Sigmoid colon (tissue), 7 donors: ENCODE data around the gene VANGL2. TPM values are rescaled to one million over a fixed set of nuclear protein-coding genes. Genes with fewer than 3 reads are reported as not detected.

ENCODE experiments used
- DNase-seq: peaks from one replicate; pipeline ENCODE4 v3.0.0-alpha.2; 2019
- H3K27ac ChIP-seq, 4 donors: fragments of 200-600 bp; sonication (generic); one replicate each; pipeline ENCODE4 v1.5.1; 2016 to 2019; ENCODE audit warnings: mild to moderate bottlenecking in 1 of 4
- H3K27me3 ChIP-seq, 3 donors: fragments of 200-600 bp; sonication (generic); one replicate each; pipeline ENCODE4 v1.5.1; 2019; ENCODE audit warnings: mild to moderate bottlenecking in 1 of 3
- H3K36me3 ChIP-seq, 4 donors: fragments of 200-600 bp; sonication (generic); one replicate each; pipeline ENCODE4 v1.5.1; 2016 to 2019
- H3K4me1 ChIP-seq, 4 donors: fragments of 200-600 bp; sonication (generic); one replicate each; pipeline ENCODE4 v1.5.1; 2017 to 2019
- H3K4me3 ChIP-seq, 4 donors: fragments of 200-600 bp; sonication (generic); one replicate each; pipeline ENCODE4 v1.5.1; 2017 to 2019; ENCODE audit warnings: mild to moderate bottlenecking in 2 of 4, moderate library complexity in 1 of 4
- H3K9me3 ChIP-seq, 4 donors: fragments of 200-600 bp in 3 of 4; sonication (generic) in 3 of 4; one replicate each; pipeline versions ENCODE4 v1.5.1 to v1.6.1; 2013 to 2019
- EP300 ChIP-seq, 4 donors: sonication (generic); formaldehyde crosslinking; IDR thresholded peaks; one replicate each; pipeline ENCODE4 v1.6.1; 2017; ENCODE audit warnings: antibody characterized with exemption in 4 of 4
- POLR2A ChIP-seq, 2 donors: fragments of 450-650 bp; IDR thresholded peaks; one replicate each; pipeline ENCODE4 v1.6.1; 2016; ENCODE audit warnings: antibody characterized with exemption in 2 of 2, mild to moderate bottlenecking in 2 of 2, moderate library complexity in 2 of 2
- POLR2AphosphoS5 ChIP-seq, 4 donors: sonication (generic); formaldehyde crosslinking; IDR thresholded peaks; one replicate each; pipeline ENCODE4 v1.6.1; 2017; ENCODE audit warnings: antibody characterized with exemption in 4 of 4
- WGBS, 2 donors: extraction: QIAGEN DNeasy Blood & Tissue Kit; methylation state at CpG; one replicate each; pipeline ENCODE4 v1.1.7; 2013; 5-methylcytosine and 5-hydroxymethylcytosine counted together
- intact Hi-C: fragments of 100-400 bp; cut with DNase I; formaldehyde crosslinking; loops from one replicate; pipeline ENCODE4 v1.15.1; 2023
- polyA plus RNA-seq, 3 donors: library from polyadenylated mRNA; stranded (reverse); fragments of 200-250 nt; gene quantifications; one replicate each; pipeline ENCODE4 v1.2.3, GENCODE V29; 2013
- total RNA-seq, 4 donors: library from RNA; depleted of rRNA; stranded (reverse); fragments of >200 nt; gene quantifications; one replicate each; pipeline ENCODE4 v1.1.0, GENCODE V29; 2016
- TF ChIP-seq, protein P1 (sequence below), 4 experiments: fragments of 450-650 bp in 3 of 4; fragments of 200-600 bp in 1 of 4; IDR thresholded peaks; one replicate each; pipeline ENCODE4 v1.5.1; 2016 to 2019; ENCODE audit warnings: antibody characterized with exemption in 4 of 4, mild to moderate bottlenecking in 3 of 4, moderate library complexity in 2 of 4
- donor health status: healthy with polysubstance abuse.
- donor health status: Bipolar disorder and iron deficiency.
- donor health status: healthy.

Gene VANGL2
- total and polyA plus RNA-seq, 7 donors: 1.8 to 6.6 (median 3.4) TPM

DNA sequence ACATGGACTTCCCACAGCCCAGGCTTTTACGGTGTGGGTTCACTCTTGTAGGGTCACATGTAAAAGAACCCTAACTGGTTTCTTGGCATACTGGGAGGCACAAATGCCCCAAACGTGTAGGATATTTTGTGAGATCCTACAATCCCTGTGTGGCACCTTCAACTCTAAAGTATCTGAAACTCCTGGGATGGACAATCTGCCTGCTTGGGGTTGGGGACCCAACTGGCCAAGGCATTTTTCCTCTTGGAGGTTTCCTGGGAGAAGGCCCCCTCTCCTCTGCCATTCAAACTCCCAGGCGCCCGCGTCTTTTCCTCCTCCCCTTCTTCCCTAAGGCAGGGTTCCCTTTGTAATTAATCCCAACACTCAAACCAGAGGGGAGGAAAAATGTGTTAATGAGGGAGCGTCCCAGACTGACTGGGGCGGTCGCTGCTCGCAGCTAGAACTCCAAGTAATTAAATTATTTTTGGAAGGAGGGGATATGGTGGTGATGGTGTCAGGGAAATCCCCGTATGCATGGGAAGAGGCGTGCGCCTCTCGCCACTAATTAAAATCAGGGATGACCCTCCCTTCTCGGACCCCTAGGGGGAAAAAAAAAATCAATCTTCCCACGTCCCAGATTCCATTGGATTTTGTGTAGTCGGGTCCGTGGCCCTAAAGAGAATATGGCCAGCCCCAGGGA lies 681 bp upstream of the VANGL2 start:
- no peaks in the 10 kb centered on the region for H3K36me3 ChIP-seq
- peaks cover 0 to 22% (median 13%) of the 10 kb centered on the region in 4 donors for H3K4me1 ChIP-seq
- intact Hi-C loops: loop anchor here (5.0 kb wide), 2 partner anchors 57 to 297 kb away; partner anchors contain the start of genes COPA and NCSTN
- H3K27me3 ChIP-seq: no peaks in the 10 kb centered on the region
- TF ChIP-seq, protein P1, sequence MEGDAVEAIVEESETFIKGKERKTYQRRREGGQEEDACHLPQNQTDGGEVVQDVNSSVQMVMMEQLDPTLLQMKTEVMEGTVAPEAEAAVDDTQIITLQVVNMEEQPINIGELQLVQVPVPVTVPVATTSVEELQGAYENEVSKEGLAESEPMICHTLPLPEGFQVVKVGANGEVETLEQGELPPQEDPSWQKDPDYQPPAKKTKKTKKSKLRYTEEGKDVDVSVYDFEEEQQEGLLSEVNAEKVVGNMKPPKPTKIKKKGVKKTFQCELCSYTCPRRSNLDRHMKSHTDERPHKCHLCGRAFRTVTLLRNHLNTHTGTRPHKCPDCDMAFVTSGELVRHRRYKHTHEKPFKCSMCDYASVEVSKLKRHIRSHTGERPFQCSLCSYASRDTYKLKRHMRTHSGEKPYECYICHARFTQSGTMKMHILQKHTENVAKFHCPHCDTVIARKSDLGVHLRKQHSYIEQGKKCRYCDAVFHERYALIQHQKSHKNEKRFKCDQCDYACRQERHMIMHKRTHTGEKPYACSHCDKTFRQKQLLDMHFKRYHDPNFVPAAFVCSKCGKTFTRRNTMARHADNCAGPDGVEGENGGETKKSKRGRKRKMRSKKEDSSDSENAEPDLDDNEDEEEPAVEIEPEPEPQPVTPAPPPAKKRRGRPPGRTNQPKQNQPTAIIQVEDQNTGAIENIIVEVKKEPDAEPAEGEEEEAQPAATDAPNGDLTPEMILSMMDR (IDR thresholded peaks at IDR 0.05): no peak
- no peak for TF ChIP-seq POLR2AphosphoS5 (IDR thresholded peaks at IDR 0.05)
- TF ChIP-seq POLR2A (IDR thresholded peaks at IDR 0.05): no peak
- no peak for TF ChIP-seq EP300 (IDR thresholded peaks at IDR 0.05)
- peak overlapping the region; percentile 65 to 83 (median 72) for H3K27ac ChIP-seq
- DNase-seq: no peak
- H3K4me3 ChIP-seq: peak overlapping the region; percentile 59 to 82 (median 77)
- 58 to 60% methylated on average over 17 of the region's 17 CpGs for WGBS, 2 donors
- no peaks in the 10 kb centered on the region for H3K9me3 ChIP-seq

DNA sequence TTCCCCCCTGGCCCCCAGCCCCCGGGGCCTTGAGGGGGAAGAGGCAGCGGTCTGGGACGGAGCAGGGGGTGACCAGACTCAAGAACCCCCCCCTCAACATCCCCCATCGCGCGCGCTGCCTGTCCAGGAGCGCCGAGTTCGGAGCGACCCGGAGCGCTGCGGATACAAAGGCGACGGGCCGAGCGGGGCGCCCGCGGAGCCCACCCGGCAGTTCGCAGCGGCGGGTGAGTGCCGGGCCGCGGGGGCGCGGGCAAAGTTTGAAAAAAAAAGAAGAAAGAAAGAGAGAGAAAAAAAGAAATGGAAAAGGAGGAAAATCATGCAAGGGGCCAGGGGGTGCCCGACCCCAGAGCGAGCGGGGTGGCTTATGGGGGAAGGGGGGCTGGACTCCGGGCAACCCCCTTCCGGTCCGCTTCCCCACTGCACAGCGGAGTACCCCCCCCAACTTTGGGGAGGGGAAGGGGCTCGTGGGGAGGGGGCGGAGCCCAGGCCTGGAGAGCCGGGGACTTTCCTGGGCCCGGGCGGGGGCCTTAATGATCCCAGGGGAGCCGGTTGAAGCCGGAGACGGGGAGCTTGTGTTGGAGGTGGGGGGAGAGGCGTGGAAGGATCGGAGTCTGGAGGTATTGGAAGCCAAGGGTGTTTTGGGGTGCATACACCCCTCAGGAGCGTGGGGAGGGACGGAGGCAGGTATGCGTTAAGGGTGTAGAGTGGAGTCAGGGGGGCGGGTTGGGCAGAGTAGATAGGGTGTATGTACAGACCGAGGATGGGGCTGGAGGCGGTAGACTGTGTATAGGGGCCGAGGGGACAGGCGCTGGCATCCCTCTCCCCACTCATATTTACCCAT lies 502 bp downstream of the VANGL2 start:
- intact Hi-C loops: loop anchor here (5.0 kb wide), 1 partner anchor 59 kb away; the partner anchor contains the start of genes COPA and NCSTN
- H3K4me3 ChIP-seq: peak overlapping the region; percentile 59 to 82 (median 77)
- 3 to 5% methylated on average over 55 of the region's 55 CpGs for WGBS, 2 donors

DNA sequence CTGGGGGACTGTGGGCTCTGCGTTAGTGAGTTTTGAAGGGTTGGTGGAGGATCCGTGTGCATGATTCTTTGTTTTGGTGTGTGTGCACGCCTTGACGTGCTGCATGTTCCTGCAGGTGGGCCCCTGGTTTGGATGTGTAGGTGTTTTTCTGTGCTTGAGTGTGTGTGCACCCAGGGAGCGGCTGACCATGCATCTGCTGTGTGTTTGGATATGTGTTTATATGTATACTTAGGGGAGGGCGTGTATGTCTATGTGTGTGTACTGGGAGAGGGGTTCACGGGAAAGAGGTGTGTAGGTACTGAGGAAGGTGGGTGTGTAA lies 1.1 kb downstream of the VANGL2 start:
- 16 to 47% methylated on average over 7 of the region's 7 CpGs for WGBS, 2 donors
- intact Hi-C loops: loop anchor here (5.0 kb wide), 1 partner anchor 59 kb away; the partner anchor contains the start of genes COPA and NCSTN

More for the DNA sequence above, 502 bp downstream of the VANGL2 start:
- Histone ChIP-seq H3K36me3 (no peaks in the 10 kb centered on the region), H3K9me3 (no peaks in the 10 kb centered on the region), H3K27ac (peak overlapping the region; percentile 65 to 83 (median 72)), H3K27me3 (no peaks in the 10 kb centered on the region), H3K4me1 (peaks cover 0 to 22% (median 13%) of the 10 kb centered on the region in 4 donors)
- no peak for DNase-seq
- TF ChIP-seq EP300 (IDR thresholded peaks at IDR 0.05) (no peak), POLR2AphosphoS5 (IDR thresholded peaks at IDR 0.05) (no peak), POLR2A (IDR thresholded peaks at IDR 0.05) (no peak)
- TF ChIP-seq, protein P1 (IDR thresholded peaks at IDR 0.05): no peak

DNA sequence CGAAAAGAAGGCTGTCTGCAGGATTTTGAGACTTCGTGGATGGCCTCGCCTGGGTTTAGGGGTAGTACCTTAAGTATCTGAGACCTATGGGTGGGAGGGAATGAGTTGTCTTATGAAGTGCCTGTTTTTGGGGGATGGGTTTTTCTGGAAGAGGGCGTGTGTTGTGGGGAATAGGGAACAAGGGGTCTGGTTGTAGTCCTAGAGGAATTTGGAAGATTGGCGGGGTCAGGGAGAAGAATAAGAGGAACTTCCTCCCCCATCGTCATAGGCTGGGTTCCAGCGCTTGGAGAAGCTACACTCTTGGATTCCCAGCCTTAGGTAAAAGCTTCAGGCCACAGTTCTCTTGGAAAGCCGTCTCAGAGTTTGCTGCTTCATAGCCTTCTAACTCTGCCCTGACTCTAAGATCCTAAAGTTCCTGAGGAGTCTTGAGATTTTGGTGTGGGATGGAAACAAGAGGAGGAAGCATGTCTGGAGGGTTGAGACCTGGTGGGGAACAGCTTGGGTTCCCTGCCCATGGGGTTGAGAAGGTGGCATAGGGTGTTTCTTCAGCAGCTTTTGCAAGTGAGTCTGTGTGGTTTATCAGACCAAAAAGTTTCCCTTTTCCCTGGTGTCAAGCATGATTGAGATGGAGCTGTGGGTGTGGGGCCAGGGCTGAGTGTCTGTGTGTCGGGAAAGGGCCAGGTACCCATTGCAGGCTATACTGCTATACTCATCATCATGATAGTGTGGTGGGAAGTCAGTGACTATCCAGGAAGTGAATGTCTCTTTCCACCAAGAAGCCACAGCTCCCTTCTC lies 1.8 kb downstream of the VANGL2 start:
- Histone ChIP-seq H3K27ac (peak overlapping the region in 2 of 4 donors; percentile 5 to 75), H3K36me3 (no peaks in the 10 kb centered on the region), H3K4me3 (peak overlapping the region in 2 of 4 donors; percentile 59 to 82), H3K4me1 (peaks cover 0 to 22% (median 13%) of the 10 kb centered on the region in 4 donors), H3K27me3 (no peaks in the 10 kb centered on the region), H3K9me3 (no peaks in the 10 kb centered on the region)
- DNase-seq: no peak
- intact Hi-C loops: loop anchor here (5.0 kb wide), 1 partner anchor 60 kb away; the partner anchor contains the start of genes COPA and NCSTN
- TF ChIP-seq POLR2AphosphoS5 (IDR thresholded peaks at IDR 0.05) (no peak), EP300 (IDR thresholded peaks at IDR 0.05) (no peak), POLR2A (IDR thresholded peaks at IDR 0.05) (no peak)
- TF ChIP-seq, protein P1 (IDR thresholded peaks at IDR 0.05): no peak
- WGBS, 2 donors: 74 to 84% methylated on average over 9 of the region's 9 CpGs

More for the DNA sequence above, 1.1 kb downstream of the VANGL2 start:
- no peaks in the 10 kb centered on the region for H3K36me3 ChIP-seq
- no peaks in the 10 kb centered on the region for H3K27me3 ChIP-seq
- H3K4me1 ChIP-seq: peaks cover 0 to 22% (median 13%) of the 10 kb centered on the region in 4 donors
- peak overlapping the region; percentile 59 to 82 (median 77) for H3K4me3 ChIP-seq
- peak overlapping the region; percentile 65 to 83 (median 72) for H3K27ac ChIP-seq
- no peak for DNase-seq
- no peaks in the 10 kb centered on the region for H3K9me3 ChIP-seq
- TF ChIP-seq, protein P1 (IDR thresholded peaks at IDR 0.05): no peak
- no peak for TF ChIP-seq EP300 (IDR thresholded peaks at IDR 0.05)
- TF ChIP-seq POLR2A (IDR thresholded peaks at IDR 0.05): no peak
- no peak for TF ChIP-seq POLR2AphosphoS5 (IDR thresholded peaks at IDR 0.05)
